ENCODE measurements around the gene TMEM163. TPM values are rescaled to one million over a fixed set of nuclear protein-coding genes. Genes with fewer than 3 reads are reported as not detected.

TMEM163 gene
- total RNA-seq, 2 experiments from 2014 or later: 0.08 to 0.10 TPM

- ChIA-PET CTCF (no interaction called here), POLR2A (no interaction called here)
Measured at GRCh38 chr2:134700730-134701129, 18.1 kb downstream of the TMEM163 start.

DNA sequence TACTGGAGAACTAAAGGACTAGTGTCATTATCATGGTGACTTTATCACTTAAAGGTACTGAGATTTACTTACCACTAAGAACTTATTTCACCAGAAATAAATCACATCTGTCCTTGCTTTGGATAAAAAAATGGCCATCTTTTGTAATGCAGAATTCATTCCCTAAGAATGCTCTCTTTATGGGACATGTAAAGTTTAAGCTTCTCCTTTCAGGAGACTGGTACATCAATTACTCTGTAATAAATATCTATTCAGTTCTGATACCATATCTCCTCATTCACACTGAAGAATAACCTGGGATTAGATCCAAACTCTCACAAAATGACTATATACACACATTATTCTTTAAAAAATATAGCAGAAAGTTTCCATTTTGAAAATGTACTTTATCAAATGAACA is 24.4 kb downstream of the TMEM163 start:
- ChIA-PET POLR2A (no interaction called here), CTCF (interaction anchor here (1.1 kb wide), 1 partner anchor 243 kb away, joined by 3 read pairs; no protein-coding TSS in a partner anchor)

GRCh38 chr2:134693359-134694330 is 25.2 kb downstream of the TMEM163 start:
- ChIA-PET POLR2A (no interaction called here), CTCF (interaction anchor here (0.6 to 1.1 kb wide), 2 partner anchors 191 to 243 kb away, joined by 3 to 4 read pairs; no protein-coding TSS in a partner anchor)

DNA sequence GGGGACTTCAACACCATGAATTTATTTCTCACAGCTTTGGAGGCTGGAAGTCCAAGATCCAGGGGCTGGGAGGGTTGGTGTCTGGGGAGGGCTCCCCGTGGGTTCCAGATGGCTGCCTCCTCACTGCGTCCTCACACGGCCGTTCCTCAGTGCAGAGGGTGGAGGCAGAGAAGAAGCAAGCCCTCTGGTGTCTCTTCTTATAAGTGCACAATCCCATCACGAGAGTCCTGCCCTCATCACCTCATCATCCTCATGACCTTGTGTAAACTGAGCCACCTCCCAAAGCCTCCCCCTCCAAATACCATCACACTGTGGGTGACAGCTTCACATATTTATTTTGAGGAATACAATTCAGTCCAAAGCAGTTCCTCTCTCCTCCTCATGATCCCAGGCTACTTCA is 26.3 kb downstream of the TMEM163 start:
- CTCF ChIA-PET: no interaction called here

GRCh38 chr2:134690629-134691215 is 28.1 kb downstream of the TMEM163 start:
- CTCF ChIA-PET: no interaction called here
- POLR2A ChIA-PET: no interaction called here

More for the DNA sequence above, 26.3 kb downstream of the TMEM163 start:
- POLR2A ChIA-PET: no interaction called here

GRCh38 chr2:134689315-134689714 is 29.5 kb downstream of the TMEM163 start:
- POLR2A ChIA-PET: no interaction called here
- CTCF ChIA-PET: interaction anchor here (1.4 kb wide), 1 partner anchor 25 kb away, joined by 4 read pairs; no protein-coding TSS in a partner anchor

DNA sequence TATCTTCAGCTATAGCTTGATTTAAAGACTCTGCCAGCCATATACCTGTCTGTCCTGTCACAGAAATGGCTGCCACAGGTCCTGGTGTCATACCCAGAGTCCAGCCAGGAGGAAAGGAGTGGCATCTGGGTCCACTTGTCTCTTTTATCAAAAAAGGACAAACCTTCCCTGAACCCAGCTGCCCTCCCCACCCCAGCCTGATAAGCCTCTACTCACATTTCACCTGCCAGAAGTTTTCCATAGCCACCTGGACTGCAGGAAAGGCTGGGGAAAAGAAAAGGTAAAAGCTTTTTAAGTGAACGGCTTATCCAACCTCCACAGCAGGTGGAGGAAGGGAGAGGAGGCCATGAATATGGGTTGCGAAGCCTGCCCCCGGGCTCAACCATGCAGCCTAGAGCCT is 32.8 kb downstream of the TMEM163 start:
- ChIA-PET POLR2A (no interaction called here), CTCF (no interaction called here)

GRCh38 chr2:134683561-134684112 is 35.2 kb downstream of the TMEM163 start:
- CTCF ChIA-PET: interaction anchor here (0.7 kb wide), 1 partner anchor 25 kb away, joined by 3 read pairs; no protein-coding TSS in a partner anchor

GRCh38 chr2:134682726-134683125 is 36.1 kb downstream of the TMEM163 start:
- POLR2A ChIA-PET: no interaction called here
- CTCF ChIA-PET: interaction anchor here (0.6 kb wide), 2 partner anchors 12 to 233 kb away, joined by 3 to 4 read pairs; no protein-coding TSS in a partner anchor

More at GRCh38 chr2:134683561-134684112, 35.2 kb downstream of the TMEM163 start:
- POLR2A ChIA-PET: no interaction called here

DNA sequence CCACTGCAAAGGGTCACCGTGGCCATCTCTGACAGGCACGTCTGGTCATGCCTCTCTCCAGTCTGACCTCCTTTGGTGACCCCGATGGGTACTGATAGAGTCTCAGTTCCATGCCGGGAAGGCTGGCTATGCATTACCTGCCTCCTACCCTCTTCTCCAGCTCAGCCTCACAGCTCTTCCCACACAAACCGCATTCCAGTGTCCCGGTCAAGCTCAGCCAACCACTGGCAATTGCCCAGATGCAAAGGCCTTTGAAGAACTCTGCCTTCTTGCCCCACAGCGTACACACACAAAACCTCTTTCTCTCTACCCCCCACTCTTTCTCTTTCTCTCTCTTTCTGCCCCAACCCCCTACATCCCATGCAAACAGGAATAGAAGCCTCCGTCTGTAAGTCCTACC is 37.6 kb downstream of the TMEM163 start:
- ChIA-PET CTCF (no interaction called here), POLR2A (no interaction called here)

- CTCF ChIA-PET: interaction anchor here (1.2 kb wide), 1 partner anchor 11 kb away, joined by 3 read pairs; no protein-coding TSS in a partner anchor
- POLR2A ChIA-PET: no interaction called here
Measured at GRCh38 chr2:134679745-134680144, 39.1 kb downstream of the TMEM163 start.

DNA sequence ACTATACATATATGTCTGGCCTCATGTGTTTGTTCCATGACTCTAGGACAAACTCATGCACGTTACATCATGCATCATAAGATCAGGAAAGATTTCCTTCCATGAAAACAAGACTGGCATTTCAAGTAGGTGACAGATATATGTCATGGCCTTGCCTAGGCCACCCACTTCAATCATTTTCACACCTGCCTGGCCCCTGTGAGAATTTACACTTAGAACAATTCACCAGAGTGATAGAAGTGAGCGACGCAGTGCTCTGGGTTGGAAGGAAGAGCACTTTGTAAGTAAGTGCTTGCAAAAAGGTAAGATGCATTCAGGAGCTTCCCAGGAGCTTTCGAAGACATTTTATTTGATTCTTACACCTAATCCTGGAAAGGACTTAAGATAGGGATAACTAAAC is 39.5 kb downstream of the TMEM163 start:
- ChIA-PET POLR2A (interaction anchor here (0.6 kb wide), 1 partner anchor 11 kb away, joined by 3 read pairs; no protein-coding TSS in a partner anchor), CTCF (interaction anchor here (1.2 kb wide), 1 partner anchor 11 kb away, joined by 3 read pairs; no protein-coding TSS in a partner anchor)

GRCh38 chr2:134677856-134678756 is 40.7 kb downstream of the TMEM163 start:
- POLR2A ChIA-PET: no interaction called here

DNA sequence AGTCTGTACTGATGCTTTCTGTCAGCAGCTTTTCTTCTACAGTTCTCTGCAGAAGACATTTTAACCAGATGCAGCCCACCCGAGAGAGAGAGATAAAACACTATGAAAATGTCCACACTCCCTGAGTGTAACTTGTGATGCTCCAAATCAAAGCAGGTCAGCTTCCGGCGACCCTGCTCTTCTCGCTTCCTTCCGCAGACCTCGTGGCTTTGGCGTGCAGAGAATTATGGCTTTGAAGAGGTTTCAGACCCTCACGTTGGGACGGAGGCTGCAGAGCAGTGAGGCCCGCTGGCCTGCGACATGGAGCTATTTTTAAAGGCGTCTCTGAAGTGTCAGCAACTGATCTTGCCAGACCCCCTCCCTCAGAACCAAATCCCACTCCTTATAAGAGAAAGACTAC is 41.8 kb downstream of the TMEM163 start:
- ChIA-PET CTCF (no interaction called here), POLR2A (no interaction called here)

More at GRCh38 chr2:134677856-134678756, 40.7 kb downstream of the TMEM163 start:
- CTCF ChIA-PET: no interaction called here

- CTCF ChIA-PET: no interaction called here
- POLR2A ChIA-PET: no interaction called here
Measured at GRCh38 chr2:134675314-134675713, 43.5 kb downstream of the TMEM163 start.

GRCh38 chr2:134674687-134675086 is 44.1 kb downstream of the TMEM163 start:
- POLR2A ChIA-PET: no interaction called here
- CTCF ChIA-PET: no interaction called here

GRCh38 chr2:134671513-134671912 is 47.3 kb downstream of the TMEM163 start:
- ChIA-PET POLR2A (no interaction called here), CTCF (interaction anchor here (1.4 kb wide), 1 partner anchor 32 kb away, joined by 4 read pairs; no protein-coding TSS in a partner anchor)

- POLR2A ChIA-PET: no interaction called here
- CTCF ChIA-PET: interaction anchor here (0.9 to 1.4 kb wide), 3 partner anchors 12 to 220 kb away, joined by 3 to 4 read pairs (median 3); no protein-coding TSS in a partner anchor
Measured at GRCh38 chr2:134670955-134671354, 47.8 kb downstream of the TMEM163 start.

Measured in activated CD8-positive, alpha-beta memory T cell treated with anti-CD3 and anti-CD28 coated beads for 36 hours (primary cell).